Effector memory CD8-positive, alpha-beta T cell (primary cell): ENCODE data around the gene GRIN2C.
"Not testable (repeated sequence)": the region's sequence is repeated elsewhere in the genome, so short reads cannot be mapped to it uniquely, and the experiment has no call there.

ENCODE experiments used
- ATAC-seq: fragments of 150-1000 bp; cut with Tn5 transposase; replicated peaks from 2 replicates; pipeline ENCODE4 v1.10.0; 2021; ENCODE audit warnings: mild to moderate bottlenecking, moderate library complexity
- DNase-seq, 3 experiments: peaks; one replicate each; pipeline ENCODE4 v3.0.0; 2021
- H3K27ac Mint-ChIP-seq, 2 donors: one replicate each; pipeline ENCODE4 v1.8.0; 2022; ENCODE audit warnings: mild to moderate bottlenecking in 2 of 2, mixed read lengths in 2 of 2, moderate library complexity in 2 of 2
- H3K27me3 Mint-ChIP-seq, 2 donors: one replicate each; pipeline ENCODE4 v1.8.0; 2022; ENCODE audit warnings: mixed read lengths in 2 of 2
- H3K36me3 Mint-ChIP-seq: one replicate; pipeline ENCODE4 v1.8.0; 2022; ENCODE audit warnings: mild to moderate bottlenecking, moderate library complexity, mixed read lengths; ENCODE audit not compliant: insufficient read depth
- H3K4me1 Mint-ChIP-seq, 2 donors: one replicate each; pipeline ENCODE4 v1.8.0; 2022; ENCODE audit warnings: low read depth in 2 of 2, mixed read lengths in 2 of 2
- H3K4me3 Mint-ChIP-seq, 2 donors: one replicate each; pipeline ENCODE4 v1.8.0; 2022; ENCODE audit warnings: mild to moderate bottlenecking in 2 of 2, mixed read lengths in 2 of 2, moderate library complexity in 2 of 2
- H3K9me3 Mint-ChIP-seq, 2 donors: one replicate each; pipeline ENCODE4 v1.8.0; 2022; ENCODE audit warnings: mixed read lengths in 2 of 2
- total RNA-seq, 9 experiments: gene quantifications; one replicate each; lab custom pipeline; 2026; lab: John Stamatoyannopoulos, UW

The GRIN2C gene
- total RNA-seq = 0 to 0.25 (median 0.10) reads per million in 9 experiments

DNA sequence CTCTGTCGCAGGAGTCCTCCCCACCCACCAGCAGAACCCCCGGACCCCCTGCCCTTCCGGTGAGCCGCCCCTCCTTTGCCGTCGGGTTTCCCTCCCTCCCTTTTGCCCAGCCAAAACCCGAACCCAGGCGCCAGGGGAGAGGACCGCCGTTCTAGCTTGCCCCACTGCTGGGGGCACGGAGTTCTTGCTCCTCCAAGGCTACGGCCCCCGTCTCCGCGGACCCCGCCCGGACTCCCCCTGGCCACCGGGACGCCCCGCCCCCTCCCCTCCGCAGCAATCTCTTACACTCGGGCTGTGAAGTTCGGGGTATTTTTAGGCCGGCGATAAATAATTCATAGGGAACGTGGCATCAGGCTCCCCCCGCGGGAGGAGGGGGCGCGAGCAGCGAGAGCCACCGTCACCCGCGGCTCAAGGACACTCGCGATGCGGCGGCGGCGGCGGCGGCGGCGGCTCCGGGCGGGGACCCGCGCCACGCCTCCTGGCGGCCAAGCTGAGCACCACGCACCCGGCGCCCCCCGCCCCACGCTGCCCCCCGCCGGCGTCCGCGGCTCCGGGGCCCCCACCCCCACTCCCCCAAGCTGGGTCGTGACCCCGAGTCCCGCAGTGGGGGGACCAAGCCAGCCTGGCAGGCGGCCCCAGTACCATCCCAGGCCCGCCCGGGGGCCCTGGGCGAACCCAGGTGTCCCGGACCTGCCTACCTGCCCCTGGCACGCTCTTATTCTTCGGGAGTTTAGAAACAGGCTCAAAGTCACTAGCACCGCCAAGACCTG is at the start of gene GRIN2C:
Gene GRIN2C, minus strand, starts transcription at position 427 of the 770 bp plus-strand sequence. CDS start 4,793 bp downstream, outside the sequence.
- H3K27me3 Mint-ChIP-seq = peaks cover 66 to 75% of the 10 kb centered on the region in 2 donors
- ATAC-seq (peak; percentile 43), DNase-seq (peak in 2 of 3 experiments; percentile 32 to 35)
- H3K4me1 Mint-ChIP-seq = peaks cover 7 to 13% of the 10 kb centered on the region in 2 donors
- H3K4me3 Mint-ChIP-seq = peak within 1 kb of the TSS; percentile 69 to 73
- no peaks in the 10 kb centered on the region for H3K9me3 Mint-ChIP-seq
- H3K27ac Mint-ChIP-seq = peak within 1 kb of the TSS in 1 of 2 donors; percentile 35
- H3K36me3 Mint-ChIP-seq = peaks cover 5% of the 10 kb centered on the region

DNA sequence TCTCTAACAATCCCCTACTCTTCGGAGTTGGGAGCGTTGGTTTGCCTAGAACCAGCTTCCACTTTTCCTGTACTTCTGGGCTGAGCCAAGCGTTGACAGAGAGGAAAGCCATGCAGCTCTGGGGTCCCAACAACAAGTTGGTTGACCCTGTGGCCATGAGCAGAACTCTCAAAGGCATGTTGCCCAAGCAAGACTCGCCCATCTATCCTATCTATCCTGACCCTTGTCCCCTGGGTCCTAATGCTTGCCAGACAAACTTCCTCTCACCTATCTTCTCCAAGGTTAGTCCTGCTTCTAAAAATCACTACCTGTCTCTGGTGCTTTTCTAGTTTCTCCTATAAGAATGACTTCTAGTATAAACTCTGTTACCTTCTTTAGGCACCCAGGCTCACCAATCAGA is 49.4 kb upstream of the GRIN2C start:
- ATAC-seq, H3K4me3 Mint-ChIP-seq, DNase-seq, H3K9me3 Mint-ChIP-seq, H3K4me1 Mint-ChIP-seq, H3K36me3 Mint-ChIP-seq, H3K27ac Mint-ChIP-seq: not testable (repeated sequence)
- peaks cover 13 to 18% of the 10 kb centered on the region in 2 donors for H3K27me3 Mint-ChIP-seq

GRCh38 chr17:74907012-74907411 is 47.3 kb upstream of the GRIN2C start:
- ATAC-seq = no peak
- no peaks in the 10 kb centered on the region for H3K9me3 Mint-ChIP-seq
- no peak overlapping the region for H3K4me3 Mint-ChIP-seq
- H3K36me3 Mint-ChIP-seq = peaks cover 2% of the 10 kb centered on the region
- H3K27me3 Mint-ChIP-seq = peaks cover 28 to 37% of the 10 kb centered on the region in 2 donors
- H3K27ac Mint-ChIP-seq = no peak overlapping the region
- no peak for DNase-seq
- H3K4me1 Mint-ChIP-seq = no peaks in the 10 kb centered on the region

GRCh38 chr17:74906214-74906793 is 46.6 kb upstream of the GRIN2C start:
- not testable (repeated sequence) for DNase-seq

GRCh38 chr17:74904687-74905409 is 45.2 kb upstream of the GRIN2C start:
- ATAC-seq (no peak), DNase-seq (no peak)
- peaks cover 2% of the 10 kb centered on the region for H3K36me3 Mint-ChIP-seq
- no peaks in the 10 kb centered on the region for H3K9me3 Mint-ChIP-seq
- peaks cover 42 to 59% of the 10 kb centered on the region in 2 donors for H3K27me3 Mint-ChIP-seq
- no peaks in the 10 kb centered on the region for H3K4me1 Mint-ChIP-seq
- H3K27ac Mint-ChIP-seq = no peak overlapping the region
- no peak overlapping the region for H3K4me3 Mint-ChIP-seq

More at GRCh38 chr17:74906214-74906793, 46.6 kb upstream of the GRIN2C start:
- not testable (repeated sequence) for ATAC-seq, H3K27ac Mint-ChIP-seq, H3K4me1 Mint-ChIP-seq, H3K36me3 Mint-ChIP-seq, H3K4me3 Mint-ChIP-seq, H3K9me3 Mint-ChIP-seq
- H3K27me3 Mint-ChIP-seq = peaks cover 35 to 44% of the 10 kb centered on the region in 2 donors

DNA sequence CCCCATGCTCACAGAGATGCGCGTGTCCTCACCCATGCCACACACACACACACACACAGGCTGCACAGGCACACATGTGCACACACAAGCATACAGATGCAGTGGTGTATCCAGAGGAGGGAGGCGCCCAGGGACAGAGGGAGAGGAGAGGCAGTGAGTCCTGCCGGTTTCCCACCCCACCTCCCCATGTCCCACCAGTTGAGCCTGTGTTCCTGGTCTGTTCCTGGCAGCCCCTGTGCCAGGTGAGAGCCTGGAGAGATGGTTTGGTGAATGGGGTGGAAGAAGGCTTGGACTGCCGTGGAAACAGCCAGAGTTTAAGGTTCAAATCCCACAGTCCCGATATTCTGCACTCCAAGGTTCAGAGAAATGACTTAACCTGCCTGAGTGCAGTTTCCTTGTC is 44.0 kb upstream of the GRIN2C start:
- Mint-ChIP-seq H3K4me3 (no peak overlapping the region), H3K27me3 (peaks cover 36 to 65% of the 10 kb centered on the region in 2 donors), H3K9me3 (no peaks in the 10 kb centered on the region), H3K4me1 (no peaks in the 10 kb centered on the region), H3K27ac (no peak overlapping the region), H3K36me3 (peaks cover 2% of the 10 kb centered on the region)
- DNase-seq = no peak
- no peak for ATAC-seq

GRCh38 chr17:74903034-74903433 is 43.3 kb upstream of the GRIN2C start:
- no peak overlapping the region for H3K27ac Mint-ChIP-seq
- peaks cover 36 to 71% of the 10 kb centered on the region in 2 donors for H3K27me3 Mint-ChIP-seq
- no peak overlapping the region for H3K4me3 Mint-ChIP-seq
- ATAC-seq = no peak
- no peaks in the 10 kb centered on the region for H3K9me3 Mint-ChIP-seq
- no peak for DNase-seq
- H3K4me1 Mint-ChIP-seq = no peaks in the 10 kb centered on the region
- peaks cover 2% of the 10 kb centered on the region for H3K36me3 Mint-ChIP-seq

- no peak for DNase-seq
- no peak for ATAC-seq
- Mint-ChIP-seq H3K9me3 (no peaks in the 10 kb centered on the region), H3K4me1 (no peaks in the 10 kb centered on the region), H3K36me3 (peaks cover 2% of the 10 kb centered on the region), H3K27me3 (peaks cover 41 to 78% of the 10 kb centered on the region in 2 donors), H3K27ac (no peak overlapping the region), H3K4me3 (no peak overlapping the region)
Measured at GRCh38 chr17:74901353-74902135, 41.9 kb upstream of the GRIN2C start.

GRCh38 chr17:74900208-74900607 is 40.5 kb upstream of the GRIN2C start:
- no peak overlapping the region for H3K4me3 Mint-ChIP-seq
- ATAC-seq (no peak), DNase-seq (no peak)
- no peaks in the 10 kb centered on the region for H3K9me3 Mint-ChIP-seq
- H3K27ac Mint-ChIP-seq = no peak overlapping the region
- no peaks in the 10 kb centered on the region for H3K4me1 Mint-ChIP-seq
- peaks cover 50 to 89% of the 10 kb centered on the region in 2 donors for H3K27me3 Mint-ChIP-seq
- H3K36me3 Mint-ChIP-seq = peaks cover 2% of the 10 kb centered on the region

DNA sequence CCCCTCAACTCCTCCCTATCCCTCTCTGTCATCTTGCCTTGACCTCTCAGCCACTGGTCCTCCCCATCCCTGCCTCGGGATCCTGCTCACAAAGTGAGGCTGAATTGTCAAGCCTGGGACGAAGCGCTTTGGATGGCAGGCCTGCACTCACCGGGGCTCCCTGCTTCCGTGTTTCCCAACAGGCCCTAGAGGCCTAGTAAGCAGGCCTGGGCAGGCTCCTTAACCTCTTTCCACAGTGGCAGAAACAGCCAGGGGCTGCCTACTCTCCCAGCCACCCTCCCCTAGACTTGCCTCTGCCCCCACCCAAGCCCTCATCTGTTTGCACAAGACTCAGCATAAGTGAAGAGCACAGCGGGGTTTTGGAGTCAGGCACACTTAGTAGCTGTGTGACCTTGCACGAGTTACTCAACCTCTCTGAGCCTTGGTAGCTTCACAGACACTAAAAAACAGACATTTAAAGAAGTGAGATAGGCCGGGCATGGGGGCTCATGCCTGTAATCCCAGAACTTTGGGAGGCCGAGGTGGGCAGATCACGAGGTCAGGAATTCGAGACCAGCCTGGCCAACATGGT is 38.8 kb upstream of the GRIN2C start:
- H3K27me3 Mint-ChIP-seq = peaks cover 55 to 90% of the 10 kb centered on the region in 2 donors
- no peak for DNase-seq
- peaks cover 5% of the 10 kb centered on the region for H3K36me3 Mint-ChIP-seq
- ATAC-seq = no peak
- H3K9me3 Mint-ChIP-seq = no peaks in the 10 kb centered on the region
- no peak overlapping the region for H3K4me3 Mint-ChIP-seq
- no peak overlapping the region for H3K27ac Mint-ChIP-seq
- peaks cover 3 to 4% of the 10 kb centered on the region in 2 donors for H3K4me1 Mint-ChIP-seq

- peaks cover 47 to 74% of the 10 kb centered on the region in 2 donors for H3K27me3 Mint-ChIP-seq
- peak overlapping the region; percentile 57 to 73 for H3K4me3 Mint-ChIP-seq
- peaks cover 8% of the 10 kb centered on the region for H3K36me3 Mint-ChIP-seq
- DNase-seq (no peak), ATAC-seq (no peak)
- H3K4me1 Mint-ChIP-seq = peaks cover 3 to 4% of the 10 kb centered on the region in 2 donors
- no peaks in the 10 kb centered on the region for H3K9me3 Mint-ChIP-seq
- no peak overlapping the region for H3K27ac Mint-ChIP-seq
Measured at GRCh38 chr17:74893936-74894671, 34.4 kb upstream of the GRIN2C start.
